HUDEP-2 (cell line): Measurements from ENCODE around the gene ZNF766.
"Not testable (repeated sequence)": the region's sequence is repeated elsewhere in the genome, so short reads cannot be mapped to it uniquely, and the experiment has no call there.

ENCODE experiments used
- DNase-seq, 76 experiments: peaks; one replicate each; lab custom pipeline; 2025; ENCODE audit not compliant: unreplicated experiment in 76 of 76; lab: John Stamatoyannopoulos, UW

Gene ZNF766

DNA sequence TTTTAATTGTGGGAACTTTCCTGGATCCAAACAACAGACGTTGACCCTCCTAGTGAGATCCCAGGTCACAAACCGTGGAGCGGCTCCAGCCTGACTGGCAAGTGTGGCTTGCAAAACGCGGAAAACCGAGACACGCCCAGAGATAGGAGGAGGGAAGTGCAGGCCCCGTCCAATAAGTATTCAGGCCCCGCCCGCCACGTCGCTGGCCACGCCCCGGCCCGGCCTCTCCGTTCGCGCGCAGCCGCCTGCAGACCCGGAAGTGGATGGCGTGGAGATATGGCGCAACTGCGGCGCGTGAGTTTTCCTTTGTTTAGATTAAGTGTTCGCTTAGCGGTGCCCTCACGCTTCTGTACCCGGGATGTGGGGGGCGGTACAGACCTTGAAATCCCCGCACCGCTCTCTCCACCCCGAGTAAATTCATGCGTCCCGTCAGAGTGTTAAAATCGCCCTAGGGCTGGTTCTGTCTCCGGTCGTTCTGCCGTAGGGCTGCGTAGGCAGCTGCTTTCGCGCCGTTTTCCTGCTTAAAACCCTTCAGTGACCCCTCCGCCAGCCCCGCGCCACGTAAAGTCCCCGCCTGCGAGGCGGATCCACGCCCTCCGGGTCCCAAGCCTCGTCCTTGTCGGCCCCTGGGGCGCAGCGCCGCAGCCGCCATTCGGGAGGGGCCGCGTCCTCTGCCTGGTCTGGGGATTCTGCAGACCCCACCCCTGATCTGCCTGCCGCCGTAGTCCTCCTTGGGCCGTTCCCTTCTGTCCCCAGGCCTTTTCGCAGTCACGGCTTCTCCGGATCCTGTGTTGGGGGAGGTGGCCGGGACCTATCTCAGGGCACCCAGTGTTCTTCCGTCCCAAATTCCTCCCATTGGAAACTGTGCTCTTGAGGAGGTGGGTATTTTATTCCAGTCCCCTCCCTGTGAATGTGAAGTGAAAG is at the start of gene ZNF766:
Gene ZNF766, plus strand, starts transcription at position 250 of the 924 bp plus-strand sequence. Its CDS starts 27 bp downstream, at position 277.
- peak; percentile 52 to 98 (median 96) for DNase-seq

DNA sequence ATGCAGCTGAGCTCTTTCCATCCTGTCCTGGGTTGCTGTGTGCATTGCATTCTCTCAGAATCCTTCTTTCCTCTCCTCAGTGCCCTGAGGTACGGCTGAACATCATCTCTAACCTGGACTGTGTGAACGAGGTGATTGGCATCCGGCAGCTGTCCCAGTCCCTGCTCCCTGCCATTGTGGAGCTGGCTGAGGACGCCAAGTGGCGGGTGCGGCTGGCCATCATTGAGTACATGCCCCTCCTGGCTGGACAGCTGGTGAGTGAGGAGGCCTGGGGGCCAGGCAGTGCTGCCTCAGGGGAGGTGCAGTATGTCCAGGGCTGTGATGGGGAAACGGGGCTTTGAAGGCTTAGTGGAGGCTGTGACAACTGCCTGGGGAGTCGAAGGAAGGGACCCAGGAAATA is 49.8 kb upstream of the ZNF766 start:
- DNase-seq, result no peak

DNA sequence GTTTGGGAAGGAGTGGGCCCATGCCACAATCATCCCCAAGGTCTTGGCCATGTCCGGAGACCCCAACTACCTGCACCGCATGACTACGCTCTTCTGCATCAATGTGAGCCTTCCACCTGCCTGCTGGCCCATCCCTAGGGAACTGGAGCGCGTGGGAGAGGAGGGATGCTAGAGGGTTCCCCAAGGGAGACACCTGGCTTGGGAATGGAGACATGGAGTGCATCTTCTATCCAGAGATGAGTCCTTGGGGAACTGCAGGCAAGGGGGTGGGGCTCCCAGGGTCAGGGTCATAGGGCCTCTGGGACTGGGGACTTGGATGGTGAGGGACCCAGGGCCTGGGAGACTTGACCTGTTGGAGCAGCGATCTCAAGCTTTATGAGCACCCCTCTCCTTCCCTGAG is 48.4 kb upstream of the ZNF766 start:
- no peak for DNase-seq

DNA sequence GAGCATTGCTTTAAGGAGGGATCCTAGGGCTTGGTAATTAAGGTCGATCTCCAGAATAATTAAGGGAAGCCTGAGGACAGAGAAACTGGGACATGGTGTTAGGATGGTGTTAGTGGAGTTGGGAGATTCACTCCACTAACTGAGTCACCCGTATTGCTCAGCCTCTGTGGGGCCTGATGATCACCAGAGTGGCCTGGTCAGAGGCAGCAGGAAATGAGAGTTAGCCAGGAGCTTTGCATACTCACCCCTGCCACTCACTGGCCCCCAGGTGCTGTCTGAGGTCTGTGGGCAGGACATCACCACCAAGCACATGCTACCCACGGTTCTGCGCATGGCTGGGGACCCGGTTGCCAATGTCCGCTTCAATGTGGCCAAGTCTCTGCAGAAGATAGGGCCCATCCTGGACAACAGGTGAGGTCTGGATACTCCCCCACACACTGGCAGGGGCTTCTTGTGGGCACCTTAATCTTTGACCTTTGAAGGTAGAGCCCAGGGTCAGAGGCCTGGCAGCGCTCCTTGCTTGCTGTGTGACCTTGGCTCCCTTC is 47.5 kb upstream of the ZNF766 start:
- DNase-seq, result no peak

DNA sequence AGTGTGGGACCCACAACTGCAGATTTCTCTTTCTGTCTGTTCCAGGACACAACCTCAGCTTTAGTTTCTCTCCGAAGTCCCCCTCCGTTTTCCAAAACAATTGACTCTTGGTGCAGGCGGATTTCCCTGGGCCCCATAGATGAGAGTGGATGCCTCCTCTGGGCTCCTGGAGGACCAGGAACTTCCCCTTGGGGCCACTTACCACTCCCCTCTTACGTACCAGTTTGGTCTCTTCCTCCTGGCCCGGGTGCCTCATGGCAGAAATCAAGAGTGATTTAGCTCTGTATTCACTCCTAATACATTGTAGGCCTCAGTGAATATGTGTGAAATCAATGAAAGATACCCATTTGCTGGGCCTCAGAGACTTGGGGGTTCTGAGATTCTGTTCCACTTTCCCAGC is 45.2 kb upstream of the ZNF766 start:
- no peak for DNase-seq

DNA sequence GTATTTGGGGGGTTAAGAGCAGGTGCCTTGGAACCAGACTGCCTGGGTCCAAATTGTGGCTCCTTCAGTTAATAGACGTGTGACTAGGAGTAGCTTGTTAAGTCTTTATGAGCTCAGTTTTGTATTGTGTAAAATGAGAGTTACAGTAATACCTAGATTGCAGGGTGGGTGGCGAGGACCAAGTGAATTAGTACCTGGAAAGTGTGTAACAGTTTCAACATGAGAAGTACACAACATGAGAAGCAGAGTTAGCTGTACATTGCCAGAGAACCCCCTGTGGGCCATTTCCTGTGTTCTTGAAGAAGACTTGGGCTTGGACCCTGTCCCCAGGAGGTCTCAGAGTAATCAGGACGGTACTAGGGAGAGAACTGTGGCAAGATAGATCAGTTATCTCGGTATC is 42.7 kb upstream of the ZNF766 start:
- DNase-seq, result no peak

DNA sequence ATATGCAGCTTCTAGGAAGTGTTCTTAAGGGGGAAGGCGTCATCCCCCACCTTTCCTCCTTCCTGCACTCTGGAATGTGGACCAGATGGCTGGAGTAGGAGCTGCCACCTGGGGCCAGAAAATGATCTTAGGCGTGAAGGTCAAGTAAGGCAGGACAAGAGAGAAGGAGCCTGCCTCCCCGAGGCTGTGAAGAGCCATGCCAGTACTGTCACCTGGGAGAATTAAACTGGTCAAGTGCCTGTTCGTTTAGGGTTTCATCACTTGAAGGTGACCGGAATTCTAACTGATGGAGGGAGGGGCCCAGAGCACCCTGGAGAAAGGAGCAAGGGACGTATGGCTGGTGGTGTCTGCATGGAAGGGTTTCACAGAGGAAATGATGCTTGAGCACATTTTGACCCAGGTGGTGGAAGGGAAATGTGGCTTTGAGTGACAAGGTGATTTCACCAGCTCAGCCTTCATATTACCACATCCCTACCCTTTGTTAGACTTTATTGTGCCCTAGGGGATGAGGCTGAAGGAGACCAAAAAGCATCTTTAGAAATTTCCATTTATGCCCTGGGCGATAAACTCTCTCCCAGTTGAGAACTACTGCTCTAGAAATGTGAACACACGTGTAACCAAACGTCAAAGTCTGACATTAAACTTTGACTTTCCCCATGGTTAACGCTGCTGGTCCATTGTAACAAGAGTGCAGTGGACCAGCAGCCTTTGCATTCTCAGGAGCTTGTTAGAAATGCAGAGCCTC is 42.0 kb upstream of the ZNF766 start:
- no peak for DNase-seq

DNA sequence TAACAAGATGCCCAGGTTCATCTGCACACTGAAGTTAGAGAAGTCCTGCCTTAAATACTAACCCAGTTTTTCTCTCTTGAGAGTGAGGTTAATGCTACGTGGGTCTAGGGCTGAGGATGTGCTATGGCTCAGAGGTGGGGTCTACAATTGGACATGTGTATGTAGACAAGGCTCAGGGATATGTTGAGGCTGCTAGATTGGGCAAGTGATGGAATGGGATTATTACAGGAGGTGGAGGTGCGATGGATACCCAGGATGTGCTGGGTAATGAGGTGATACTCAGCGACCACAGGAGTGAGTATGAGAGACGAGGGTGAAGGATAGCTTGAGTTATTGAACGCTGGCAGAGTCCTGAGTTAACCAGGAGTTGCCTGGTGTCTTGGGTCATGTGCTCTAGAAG is 41.4 kb upstream of the ZNF766 start:
- DNase-seq, result no peak

DNA sequence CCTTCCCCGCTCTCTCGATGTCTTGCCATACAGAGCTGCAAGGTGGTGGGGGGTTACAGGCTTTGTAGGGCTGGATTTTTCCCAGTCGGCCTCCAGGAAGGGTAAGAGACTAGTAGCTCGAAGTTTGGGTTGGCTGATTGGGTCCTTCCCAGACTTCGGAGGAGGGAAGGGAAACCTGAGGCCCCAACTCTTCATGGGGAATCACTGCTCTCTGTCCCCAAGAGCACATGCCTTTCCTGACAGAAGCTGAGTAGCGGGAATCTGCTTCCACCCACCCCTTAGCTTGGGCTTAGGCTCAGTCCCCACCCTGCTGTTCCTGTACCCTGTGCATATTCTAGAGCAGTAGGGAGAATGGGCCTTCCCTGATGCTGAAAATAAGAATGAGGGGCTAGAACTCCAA is 39.9 kb upstream of the ZNF766 start:
- DNase-seq, result no peak

DNA sequence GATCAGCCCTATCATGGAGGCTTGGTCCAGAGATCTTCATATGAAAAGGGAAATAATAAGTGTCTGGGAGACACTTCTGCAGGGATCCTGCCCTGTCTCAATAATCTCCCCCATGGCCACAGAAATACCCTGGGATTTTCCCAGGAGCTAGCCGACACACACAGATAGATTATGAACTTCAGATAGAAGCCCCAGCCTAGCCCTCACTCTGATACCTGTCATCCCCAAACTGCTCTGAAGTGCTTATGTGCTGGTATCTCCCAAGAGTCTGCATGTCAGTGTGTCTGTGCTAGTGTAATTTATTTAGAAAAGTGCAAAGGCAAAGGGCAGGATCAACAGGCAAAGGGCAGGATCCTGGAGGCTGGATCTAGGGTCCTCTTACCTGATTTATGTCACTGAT is 38.7 kb upstream of the ZNF766 start:
- no peak for DNase-seq

DNA sequence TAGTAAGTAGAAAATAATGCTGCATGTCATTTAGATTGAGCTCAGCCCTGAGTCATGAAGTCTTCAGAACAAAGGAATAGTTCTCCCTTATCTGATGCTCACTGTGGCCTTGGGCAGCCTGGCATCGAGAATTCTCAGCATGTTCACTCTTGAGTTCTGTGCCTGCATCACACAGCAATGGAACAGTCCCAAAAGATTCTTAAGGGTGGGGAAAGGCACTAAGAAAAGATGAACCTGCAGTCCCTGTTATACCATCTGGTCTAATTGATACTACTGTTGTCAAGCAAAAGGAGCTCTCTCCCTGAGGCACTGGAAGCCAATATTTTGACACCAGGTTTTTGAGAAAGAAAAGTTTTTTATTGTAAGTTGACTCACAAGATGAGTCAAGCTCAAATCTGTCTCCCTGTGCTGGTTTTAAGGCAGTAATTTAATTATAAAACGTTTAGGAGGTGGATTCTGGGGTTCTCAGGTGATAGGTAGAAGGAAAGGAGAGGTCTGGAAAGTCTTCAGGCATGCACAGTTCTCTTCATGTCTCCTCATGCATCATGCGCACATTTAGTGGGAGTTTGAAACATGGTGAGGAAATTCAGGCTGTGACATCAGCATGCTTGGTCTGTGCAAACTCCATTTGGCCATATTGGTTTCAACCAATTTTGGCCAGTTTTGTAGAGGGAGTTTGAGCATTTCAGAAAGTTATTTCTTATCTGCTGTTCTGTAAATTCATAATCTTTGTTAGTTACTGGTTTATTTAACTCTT is 38.1 kb upstream of the ZNF766 start:
- no peak for DNase-seq

DNA sequence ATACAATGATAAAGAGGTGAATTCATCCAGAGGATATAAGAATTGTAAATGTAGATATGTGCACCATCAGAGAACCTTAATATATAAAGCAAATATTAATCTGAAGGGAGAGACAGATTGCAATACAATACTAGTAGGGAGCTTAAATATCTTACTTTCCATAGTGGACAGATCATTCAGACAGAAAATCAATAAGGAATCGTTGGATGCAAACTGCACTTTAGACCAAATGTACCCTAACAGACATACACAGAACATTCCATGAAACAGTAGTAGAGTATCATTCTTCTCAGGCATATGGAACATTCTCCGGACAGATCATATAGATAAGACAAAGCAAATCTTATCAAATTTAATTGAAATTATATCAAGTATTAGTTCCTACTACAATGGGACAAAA is 35.0 kb upstream of the ZNF766 start:
- no peak for DNase-seq

DNA sequence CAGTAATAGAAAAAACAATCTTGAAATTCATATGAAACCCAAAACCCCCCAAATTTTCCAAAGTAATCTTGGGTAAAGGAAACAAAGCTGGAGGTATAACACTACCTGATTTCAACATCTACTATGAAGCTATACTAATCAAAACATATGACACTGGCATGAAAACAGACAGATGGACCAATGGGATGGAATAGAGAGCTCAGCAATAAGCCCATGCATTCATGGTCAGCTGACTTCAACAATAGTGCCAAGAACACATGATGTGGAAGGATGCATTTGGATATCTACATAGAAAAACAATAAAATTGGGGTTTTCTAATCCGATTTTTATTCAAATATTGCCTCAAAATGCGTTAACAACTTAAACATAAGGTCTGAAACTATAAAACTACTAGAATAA is 32.2 kb upstream of the ZNF766 start:
- no peak for DNase-seq

DNA sequence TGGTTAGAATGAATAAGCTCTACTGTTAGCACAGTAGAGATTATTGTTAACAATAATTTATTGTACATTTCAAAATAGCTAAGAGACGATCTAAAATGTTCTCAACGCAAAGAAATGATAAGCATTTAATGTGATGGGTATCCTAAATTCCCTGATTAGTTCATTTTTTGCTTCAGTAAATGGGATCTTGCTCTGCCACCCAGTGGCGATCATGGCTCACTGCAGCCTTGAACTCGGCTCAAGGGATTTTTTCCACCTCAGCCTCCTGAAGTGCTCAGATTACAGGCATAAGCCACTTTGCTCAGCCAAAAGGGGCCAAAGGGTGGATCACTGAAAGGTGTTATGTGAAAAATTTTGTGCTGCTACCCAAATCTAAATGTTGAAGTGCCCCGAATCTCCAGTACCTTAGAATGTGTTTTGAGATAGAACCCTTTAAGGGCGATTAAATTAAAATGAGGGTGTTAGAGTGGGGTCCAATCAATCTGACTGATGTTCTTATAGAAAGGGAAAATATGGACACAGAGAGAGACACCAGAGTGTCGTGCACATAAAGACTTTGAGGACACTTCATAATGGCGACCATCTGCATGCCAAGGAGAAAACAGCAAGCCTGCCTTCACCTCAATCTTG is 31.5 kb upstream of the ZNF766 start:
- DNase-seq, result peak in 50 of 76 experiments; percentile 4 to 67 (median 26)

DNA sequence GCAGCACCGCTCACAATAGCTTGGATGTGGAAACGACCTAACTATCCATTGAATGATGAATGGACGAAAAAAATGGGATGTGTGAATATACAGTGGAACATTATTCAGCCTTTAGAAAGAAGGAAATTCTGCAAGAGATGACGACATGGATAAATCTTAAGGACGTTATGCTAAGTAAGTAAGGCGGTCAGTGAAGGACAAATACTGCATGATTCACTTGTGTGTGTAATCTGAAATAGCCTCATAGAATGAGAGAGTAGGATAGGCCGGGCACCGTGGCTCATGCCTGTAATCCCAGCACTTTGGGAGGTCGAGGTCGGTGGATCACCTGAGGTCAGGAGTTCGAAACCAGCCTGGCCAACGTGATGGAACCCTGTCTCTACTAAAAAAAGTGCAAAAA is 25.4 kb upstream of the ZNF766 start:
- no peak for DNase-seq

DNA sequence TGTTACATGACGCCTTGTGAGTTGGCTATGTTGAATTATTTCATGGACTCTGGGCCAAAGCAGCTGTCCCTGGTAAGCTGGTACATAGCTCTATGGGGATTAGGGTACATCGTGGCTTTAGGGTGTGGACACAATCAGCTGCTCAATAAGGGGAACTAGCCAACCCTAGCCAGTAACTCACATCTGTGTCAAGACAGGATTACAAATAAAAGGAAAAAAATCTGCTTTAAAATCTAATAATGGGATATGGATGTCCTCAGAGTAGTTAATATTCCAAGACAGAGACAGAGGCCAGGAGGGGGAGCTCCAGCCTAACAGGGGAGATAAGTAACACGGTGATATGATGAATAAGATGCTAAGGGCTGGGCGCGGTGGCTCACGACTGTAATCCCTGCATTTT is 21.1 kb upstream of the ZNF766 start:
- DNase-seq, result peak in 31 of 76 experiments; percentile 1 to 51 (median 17)

DNA sequence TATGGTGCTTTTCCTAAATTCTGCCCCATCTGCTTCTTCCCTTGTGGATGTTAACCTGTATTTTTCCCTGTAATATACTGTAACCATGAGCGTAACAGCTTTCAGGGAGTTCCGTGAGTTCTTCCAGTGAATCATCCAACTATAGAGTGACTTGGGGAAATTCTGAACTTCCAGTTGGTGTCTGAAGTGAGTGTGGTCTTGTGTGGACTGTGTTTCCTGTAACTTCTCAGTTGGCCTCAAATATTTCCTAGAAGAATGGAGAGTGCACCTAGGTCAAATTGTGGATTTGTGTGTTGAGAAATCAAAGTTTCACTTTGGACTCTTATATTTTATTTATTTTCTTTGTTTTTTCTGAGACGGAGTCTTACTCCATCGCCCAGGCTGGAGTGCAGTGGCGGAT is 11.0 kb upstream of the ZNF766 start:
- no peak for DNase-seq

DNA sequence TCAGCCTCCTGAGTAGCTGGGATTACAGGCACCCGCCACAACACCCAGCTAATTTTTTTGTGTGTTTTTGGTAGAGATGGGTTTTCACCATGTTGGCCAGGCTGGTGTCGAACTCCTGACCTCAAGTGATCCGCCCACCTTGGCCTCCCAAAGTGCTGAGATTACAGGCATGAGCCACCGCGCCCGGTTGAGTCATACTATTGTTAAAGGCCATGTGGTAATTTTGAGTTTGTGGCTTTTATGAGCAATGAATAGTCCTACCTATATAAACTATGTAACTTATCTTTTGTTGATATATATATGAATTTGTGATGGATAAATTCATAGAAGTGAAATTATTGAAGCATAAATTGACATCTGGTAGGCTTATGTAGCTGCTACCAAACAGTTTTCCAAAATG is 3.8 kb upstream of the ZNF766 start:
- not testable (repeated sequence) for DNase-seq

DNA sequence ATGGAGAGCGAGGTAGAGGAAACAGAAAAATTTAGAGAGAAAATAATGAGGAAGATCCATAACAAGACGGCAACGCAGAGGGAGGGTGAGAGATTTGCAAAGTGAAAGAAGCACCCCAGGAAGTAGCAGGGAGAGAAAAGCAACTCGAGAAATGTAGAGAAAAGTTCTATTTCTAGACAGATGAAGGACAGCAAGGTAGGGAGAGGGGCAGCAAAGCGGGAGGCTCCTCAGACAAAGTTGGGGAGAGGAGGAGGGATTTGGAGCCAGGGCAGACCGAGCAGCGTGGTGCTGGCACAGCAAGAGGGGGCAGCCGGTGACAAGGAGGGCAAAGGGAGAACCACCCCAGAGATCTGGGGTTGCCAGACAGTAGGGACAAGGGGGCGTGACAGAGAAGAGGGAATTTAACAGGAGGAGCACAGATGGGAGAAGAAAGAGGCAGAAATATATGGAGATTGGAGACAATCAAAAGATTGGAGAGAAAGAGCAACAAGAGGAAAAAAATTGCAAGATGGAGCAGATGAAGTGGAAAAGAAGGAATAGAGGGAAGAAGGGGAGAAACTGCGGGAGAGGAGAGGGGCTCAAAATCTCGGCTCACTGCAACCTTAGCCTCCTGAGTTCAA is 989 bp downstream of the ZNF766 start:
- peak in 9 of 76 experiments; percentile 3 to 28 (median 14) for DNase-seq

DNA sequence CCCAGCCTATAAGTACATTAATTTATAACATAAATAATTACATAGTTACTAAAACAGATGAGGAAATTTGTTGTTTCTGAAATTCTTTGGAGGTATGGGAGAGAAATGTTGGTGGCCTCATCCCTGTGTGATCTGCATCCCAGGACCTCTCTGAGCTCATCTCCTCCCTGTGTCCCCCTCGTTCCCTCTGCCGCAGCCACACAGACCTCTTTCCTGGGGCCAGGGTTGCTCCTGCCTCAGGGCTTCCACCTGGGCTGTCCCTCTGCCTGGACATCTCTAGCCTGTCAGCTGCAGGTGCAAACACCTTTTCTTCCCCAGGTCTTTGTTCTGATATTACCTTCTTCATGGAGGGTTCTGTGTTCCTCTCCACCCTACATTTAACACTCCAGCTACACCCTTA is 3.9 kb downstream of the ZNF766 start:
- DNase-seq, result no peak
